Endothelial cell of umbilical vein (primary cell): ENCODE measurements around the gene FHIT. TPM values are rescaled to one million over a fixed set of nuclear protein-coding genes. Genes with fewer than 3 reads are reported as not detected.

ENCODE experiments used
- BruUV-seq: library from RNA; stranded (reverse); fragments of 400-500 nt; replicated peaks from 2 replicates; lab custom pipeline; 2021; lab: Mats Ljungman, UMichigan
- CTCF ChIA-PET: fragments of 300-600, 350-600 bp; sonication (Branson Sonifier 250); formaldehyde crosslinking; loops from one replicate; lab custom pipeline; 2021; ENCODE audit warnings: antibody characterized with exemption, inconsistent platforms; lab: Charles Lee
- POLR2A ChIA-PET: fragments of 300-600, 350-600 bp; sonication (Branson Sonifier 250); formaldehyde crosslinking; loops from one replicate; lab custom pipeline; 2021; ENCODE audit warnings: antibody characterized with exemption, inconsistent platforms; lab: Charles Lee
- DNase-seq: peaks from one replicate; pipeline ENCODE4 v3.0.0-alpha.2; 2011; ENCODE audit warnings: low read depth, low spot score
- FAIRE-seq: peaks from 2 replicates; lab custom pipeline; 2011; peaks lifted over from hg19 to GRCh38; lab: Jason Lieb, UNC
- H2AFZ ChIP-seq: 2 replicates; pipeline ENCODE4 v1.6.0; 2012; ENCODE audit warnings: low read depth, low read length, control low read depth, inconsistent platforms
- H3K27ac ChIP-seq: 2 replicates; pipeline ENCODE4 v1.5.1; 2011; ENCODE audit warnings: low read depth, mild to moderate bottlenecking, control low read depth, low read length, moderate library complexity; ENCODE audit not compliant: insufficient read depth
- H3K27me3 ChIP-seq, 2 experiments: 2 replicates each; pipeline versions ENCODE4 v1.6.0 to v1.6.1; 2011; ENCODE audit warnings: low read length in 2 of 2, mixed read lengths in 1 of 2; ENCODE audit not compliant: control insufficient read depth in 2 of 2, insufficient read depth in 2 of 2
- H3K36me3 ChIP-seq, 2 experiments: 2 replicates in 1 of 2; 3 replicates in 1 of 2; pipeline ENCODE4 v1.5.1; 2011; ENCODE audit warnings: low read length in 2 of 2, mild to moderate bottlenecking in 1 of 2, moderate library complexity in 1 of 2; ENCODE audit not compliant: control insufficient read depth in 2 of 2, insufficient read depth in 2 of 2; ENCODE audit errors: extremely low read depth in 1 of 2
- H3K4me1 ChIP-seq: 3 replicates; pipeline ENCODE4 v1.5.1; 2011; ENCODE audit warnings: mild to moderate bottlenecking, low read length; ENCODE audit not compliant: control insufficient read depth, insufficient read depth; ENCODE audit errors: extremely low read depth
- H3K4me2 ChIP-seq: 2 replicates; pipeline ENCODE4 v1.6.1; 2011; ENCODE audit warnings: low read length, control low read depth, mixed read lengths; ENCODE audit not compliant: insufficient read depth
- H3K4me3 ChIP-seq, 3 experiments: fragments of 200-600 bp in 1 of 3; sonication (generic), shearing (Covaris generic) in 1 of 3; replicated peaks in 1 of 3; 2 replicates each; pipeline ENCODE4 v1.5.1; 2011 to 2016; ENCODE audit warnings: control low read depth in 3 of 3, low read length in 3 of 3, mild to moderate bottlenecking in 2 of 3, inconsistent platforms in 1 of 3, low read depth in 1 of 3, moderate library complexity in 1 of 3; ENCODE audit not compliant: insufficient read depth in 1 of 3
- H3K79me2 ChIP-seq: 2 replicates; pipeline ENCODE4 v1.6.0; 2012; ENCODE audit warnings: low read length, inconsistent platforms; ENCODE audit not compliant: control insufficient read depth, insufficient read depth
- H3K9ac ChIP-seq: replicated peaks from 2 replicates; pipeline ENCODE3; 2011; ENCODE audit warnings: low read length, control low read depth; ENCODE audit not compliant: insufficient read depth; ENCODE audit errors: extremely low read depth
- H3K9me1 ChIP-seq: replicated peaks from 3 replicates; pipeline ENCODE4 v1.6.0; 2011; ENCODE audit warnings: mild to moderate bottlenecking, low read length; ENCODE audit not compliant: control insufficient read depth, insufficient read depth; ENCODE audit errors: extremely low read depth
- H3K9me3 ChIP-seq: replicated peaks from 2 replicates; pipeline ENCODE4 v1.5.1; 2012; ENCODE audit warnings: low read length, inconsistent platforms; ENCODE audit not compliant: control insufficient read depth, insufficient read depth
- H4K20me1 ChIP-seq: replicated peaks from 2 replicates; pipeline ENCODE3; 2011; ENCODE audit warnings: mild to moderate bottlenecking, low read length; ENCODE audit not compliant: control insufficient read depth, insufficient read depth; ENCODE audit errors: extremely low read depth
- EZH2 ChIP-seq: IDR thresholded peaks from 2 replicates; pipeline ENCODE4 v1.6.1; 2012; ENCODE audit warnings: borderline replicate concordance, low read depth, mild to moderate bottlenecking, moderate library complexity, low read length, inconsistent platforms; ENCODE audit not compliant: severe bottlenecking
- FOS ChIP-seq: IDR thresholded peaks from 2 replicates; pipeline ENCODE4 v1.6.1; 2011; ENCODE audit warnings: mild to moderate bottlenecking, low read length, moderate library complexity, borderline replicate concordance; ENCODE audit not compliant: insufficient read depth
- GATA2 ChIP-seq: IDR thresholded peaks from 2 replicates; pipeline ENCODE4 v1.7.0; 2011; ENCODE audit warnings: low read depth, mild to moderate bottlenecking, moderate library complexity, mixed read lengths, low read length; ENCODE audit not compliant: insufficient read length, insufficient read depth
- JUN ChIP-seq: IDR thresholded peaks from 2 replicates; pipeline ENCODE4 v1.6.1; 2011; ENCODE audit warnings: borderline replicate concordance, low read depth; ENCODE audit not compliant: insufficient read length, insufficient read depth
- MYC ChIP-seq: IDR thresholded peaks from one replicate; pipeline ENCODE4 v1.6.1; 2011; ENCODE audit warnings: mild to moderate bottlenecking, low read depth, low read length
- POLR2A ChIP-seq: IDR thresholded peaks from 2 replicates; pipeline ENCODE4 v1.6.1; 2012; ENCODE audit warnings: low read depth, mild to moderate bottlenecking, control low read depth, low read length
- POLR2AphosphoS5 ChIP-seq: IDR thresholded peaks from 2 replicates; pipeline ENCODE4 v1.6.1; 2012; ENCODE audit warnings: low read depth, mild to moderate bottlenecking, control low read depth, low read length, moderate library complexity; ENCODE audit not compliant: insufficient read depth
- dilution Hi-C: fragments of 300-500 bp; cut with MboI; formaldehyde crosslinking; loops from one replicate; pipeline ENCODE4 v1.15.0; 2019; ENCODE audit warnings: low sequenced_read_pairs; ENCODE audit not compliant: extremely low pct_ligation_motif_present
- intact Hi-C: fragments of 100-400 bp; cut with micrococcal nuclease; formaldehyde crosslinking; loops from one replicate; pipeline ENCODE4 v1.10.0; 2022
- polyA plus RNA-seq, 4 experiments: library from polyadenylated mRNA; depleted of rRNA in 3 of 4; stranded (reverse) in 3 of 4; unstranded in 1 of 4; fragments of >200 nt; gene quantifications; 2 replicates each; pipeline versions ENCODE4 v1.2.1 to v1.2.3, GENCODE V29; 2011 to 2012; ENCODE audit warnings: missing spikeins in 1 of 4
- total RNA-seq: library from RNA; stranded (reverse); gene quantifications from 2 replicates; pipeline ENCODE4 v1.2.3, GENCODE V29; 2021
- TF ChIP-seq, protein P1 (sequence below), 2 donors: IDR thresholded peaks; 1 replicate in 1 of 2; 2 replicates in 1 of 2; pipeline ENCODE4 v1.5.1; 2011; ENCODE audit warnings: low read length in 2 of 2, mild to moderate bottlenecking in 2 of 2, moderate library complexity in 2 of 2, control low read depth in 1 of 2, inconsistent platforms in 1 of 2, low read depth in 1 of 2; ENCODE audit not compliant: insufficient read depth in 1 of 2; ENCODE audit errors: extremely low read depth in 1 of 2
- TF ChIP-seq, protein P2 (sequence below): IDR thresholded peaks from 2 replicates; pipeline ENCODE4 v1.6.1; 2011; ENCODE audit not compliant: insufficient read depth, insufficient read length

The FHIT gene
- total and polyA plus RNA-seq, 2 donors (not counting 3 experiments of a cell fraction or from before 2014, with no cell fraction given), result 0.47 to 2.2 TPM

DNA sequence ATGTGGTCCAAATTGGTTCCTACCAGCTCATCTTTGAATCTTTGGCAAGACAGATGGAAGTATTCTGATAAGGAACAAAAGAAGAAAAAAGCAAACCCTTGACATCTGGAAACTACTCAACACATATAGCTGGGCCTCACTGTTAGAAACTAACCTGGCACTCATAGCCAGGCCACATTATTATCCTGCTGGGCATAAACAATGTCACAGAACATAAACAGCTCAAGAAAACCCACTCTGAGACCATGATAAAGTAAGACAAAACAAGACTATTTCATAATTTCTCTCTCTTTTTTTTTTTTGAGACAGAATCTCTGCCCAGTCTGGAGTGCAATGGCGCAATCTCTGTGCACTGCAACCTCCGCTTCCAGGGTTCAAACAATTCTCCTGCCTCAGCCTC is 1093.2 kb downstream of the FHIT start:
- H3K9ac ChIP-seq, result no peak overlapping the region
- no peaks in the 10 kb centered on the region for H3K36me3 ChIP-seq
- H3K27ac ChIP-seq, result no peak overlapping the region
- no peaks in the 10 kb centered on the region for H3K27me3 ChIP-seq
- H2AFZ ChIP-seq, result no peak overlapping the region
- H3K9me1 ChIP-seq, result no peaks in the 10 kb centered on the region
- no peak for TF ChIP-seq GATA2
- no peak for TF ChIP-seq JUN
- TF ChIP-seq POLR2A, result no peak
- no peak for TF ChIP-seq FOS
- TF ChIP-seq, protein P1, sequence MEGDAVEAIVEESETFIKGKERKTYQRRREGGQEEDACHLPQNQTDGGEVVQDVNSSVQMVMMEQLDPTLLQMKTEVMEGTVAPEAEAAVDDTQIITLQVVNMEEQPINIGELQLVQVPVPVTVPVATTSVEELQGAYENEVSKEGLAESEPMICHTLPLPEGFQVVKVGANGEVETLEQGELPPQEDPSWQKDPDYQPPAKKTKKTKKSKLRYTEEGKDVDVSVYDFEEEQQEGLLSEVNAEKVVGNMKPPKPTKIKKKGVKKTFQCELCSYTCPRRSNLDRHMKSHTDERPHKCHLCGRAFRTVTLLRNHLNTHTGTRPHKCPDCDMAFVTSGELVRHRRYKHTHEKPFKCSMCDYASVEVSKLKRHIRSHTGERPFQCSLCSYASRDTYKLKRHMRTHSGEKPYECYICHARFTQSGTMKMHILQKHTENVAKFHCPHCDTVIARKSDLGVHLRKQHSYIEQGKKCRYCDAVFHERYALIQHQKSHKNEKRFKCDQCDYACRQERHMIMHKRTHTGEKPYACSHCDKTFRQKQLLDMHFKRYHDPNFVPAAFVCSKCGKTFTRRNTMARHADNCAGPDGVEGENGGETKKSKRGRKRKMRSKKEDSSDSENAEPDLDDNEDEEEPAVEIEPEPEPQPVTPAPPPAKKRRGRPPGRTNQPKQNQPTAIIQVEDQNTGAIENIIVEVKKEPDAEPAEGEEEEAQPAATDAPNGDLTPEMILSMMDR (IDR thresholded peaks at IDR 0.05; ENCODE audit: extremely low read depth in 1 of 2, insufficient read depth in 1 of 2, low read depth in 1 of 2, low read length in 2 of 2), result no peak
- no peak for TF ChIP-seq EZH2
- TF ChIP-seq, protein P2, sequence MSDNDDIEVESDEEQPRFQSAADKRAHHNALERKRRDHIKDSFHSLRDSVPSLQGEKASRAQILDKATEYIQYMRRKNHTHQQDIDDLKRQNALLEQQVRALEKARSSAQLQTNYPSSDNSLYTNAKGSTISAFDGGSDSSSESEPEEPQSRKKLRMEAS, result no peak
- no peak for TF ChIP-seq MYC
- no peak for TF ChIP-seq POLR2AphosphoS5
- no peaks in the 10 kb centered on the region for H3K9me3 ChIP-seq
- DNase-seq, result no peak
- no peaks in the 10 kb centered on the region for H3K79me2 ChIP-seq
- no peak overlapping the region for H3K4me3 ChIP-seq
- CTCF ChIA-PET, result no interaction called here
- FAIRE-seq, result no peak
- H3K4me1 ChIP-seq, result no peaks in the 10 kb centered on the region
- no peak overlapping the region for H3K4me2 ChIP-seq
- intact Hi-C loops, result no loop called here
- H4K20me1 ChIP-seq, result no peaks in the 10 kb centered on the region
- BruUV-seq, result no TSS peak
- dilution Hi-C loops, result no loop called here
- POLR2A ChIA-PET, result no interaction called here
